Heart left ventricle (tissue), 13 donors: ENCODE results near the gene TBC1D1.

ENCODE experiments used
- CTCF ChIP-seq, 12 donors: fragments of 200-600 bp; sonication (generic) in 4 of 12; IDR thresholded peaks; one replicate each; pipeline versions ENCODE4 v1.5.0 to v1.8.0; 2018 to 2022; ENCODE audit warnings: antibody characterized with exemption in 12 of 12, mild to moderate bottlenecking in 5 of 12
- POLR2A ChIP-seq, 2 donors: fragments of 450-650 bp; IDR thresholded peaks; one replicate each; pipeline ENCODE4 v1.6.1; 2017; ENCODE audit warnings: antibody characterized with exemption in 2 of 2, mild to moderate bottlenecking in 2 of 2, moderate library complexity in 2 of 2
- donor health status: ischemic (EF 13 %, LVEDD 7.1; RV severe dilation, severe dysfunction).
- donor health status: DM: no; HTN: yes; CAD: no.
- donor health status: DM: no; HTN: no; CAD: no.
- donor health status: ischemic (EF 25% LVEDD 6.9; RV normal size, moderate dysfunction).
- donor health status: ischemic (EF 25% LVEDD 5.7; RV mildly dilated, moderate dysfunction).
- donor health status: ischemic (EF 35%, LVEDD 5.7; RV mildly dilated, moderate dysfunction).
- donor health status: nonischemic (EF 11% LVEDD 7.7; RV severe dilation, severe dysfunction).
- donor health status: DM: yes; HTN: yes; CAD: no.
- donor health status: PGD.
- donor health status: ischemic (EF 29% LVEDD 5.4; RV normal size, mild dysfunction).
- donor health status: nonischemic (EF 23%, LVEDD 6.1; RV moderate dilation, normal function).

GRCh38 chr4:37995981-37996775 is 105.3 kb downstream of the TBC1D1 start:
- TF ChIP-seq CTCF (IDR thresholded peaks at IDR 0.05) = no peak
- TF ChIP-seq POLR2A (IDR thresholded peaks at IDR 0.05) = no peak
